A673 (cell line): ENCODE measurements around the gene IGFBPL1.

Source experiments
- CTCF ChIP-seq: fragments of 300-800, 200-600 bp; sonication (generic); conservative IDR thresholded peaks from 2 replicates; pipeline ENCODE4 v1.5.1; 2017; ENCODE audit warnings: low read depth, mild to moderate bottlenecking, antibody characterized with exemption, low read length, moderate library complexity, mixed read lengths
- EZH2 ChIP-seq: fragments of 200-600 bp; sonication (generic); IDR thresholded peaks from 2 replicates; pipeline ENCODE4 v1.6.1; 2017; ENCODE audit warnings: borderline replicate concordance, low read depth, mild to moderate bottlenecking, mixed read lengths, antibody characterized with exemption, low read length; ENCODE audit not compliant: poor library complexity, severe bottlenecking

- no peak for TF ChIP-seq CTCF
- TF ChIP-seq EZH2, result no peak
These were observed 18.3 kb upstream of the IGFBPL1 start for GRCh38 chr9:38442473-38443096.
